Measurements from ENCODE around the gene SLC34A3. TPM values are rescaled to one million over a fixed set of nuclear protein-coding genes. Genes with fewer than 3 reads are reported as not detected.

Gene SLC34A3
- total RNA-seq, 3 donors from 2014 or later, result not detected

GRCh38 chr9:137224830-137225694, 5.6 kb upstream of the SLC34A3 start, which contains the start of gene CYSRT1:
Gene CYSRT1, plus strand, starts transcription at chr9:137225174. Its CDS starts 448 bp downstream, at chr9:137225622.
- Histone ChIP-seq H3K4me1 (ENCODE audit: low read depth) (peaks cover 41% of the 10 kb centered on the region), H3K36me3 (ENCODE audit: low read depth) (no peaks in the 10 kb centered on the region), H3K4me3 (no peak within 1 kb of the TSS), H3K9me3 (no peaks in the 10 kb centered on the region)
- intact Hi-C loops (cut with DNase I, micrococcal nuclease), result no loop called here
- no peak for TF ChIP-seq CTCF (IDR thresholded peaks at IDR 0.05)
- no peak for ATAC-seq
- DNase-seq, result peak in 2 of 3 donors; percentile 38 to 63

- peaks cover 42% of the 10 kb centered on the region for H3K4me1 ChIP-seq (ENCODE audit: low read depth)
- no peaks in the 10 kb centered on the region for H3K36me3 ChIP-seq (ENCODE audit: low read depth)
- DNase-seq (no peak), ATAC-seq (no peak)
- intact Hi-C loops (cut with DNase I, micrococcal nuclease), result no loop called here
- no peak overlapping the region for H3K4me3 ChIP-seq
- H3K9me3 ChIP-seq, result no peaks in the 10 kb centered on the region
- TF ChIP-seq CTCF (IDR thresholded peaks at IDR 0.05), result no peak
These were observed 4.9 kb upstream of the SLC34A3 start for GRCh38 chr9:137225699-137226331.

- no peak overlapping the region for H3K4me3 ChIP-seq
- ATAC-seq (peak; percentile 0), DNase-seq (no peak)
- no peak for TF ChIP-seq CTCF (IDR thresholded peaks at IDR 0.05)
- intact Hi-C loops (cut with DNase I, micrococcal nuclease), result no loop called here
- H3K4me1 ChIP-seq (ENCODE audit: low read depth), result peaks cover 40% of the 10 kb centered on the region
- no peaks in the 10 kb centered on the region for H3K9me3 ChIP-seq
- no peaks in the 10 kb centered on the region for H3K36me3 ChIP-seq (ENCODE audit: low read depth)
These were observed 4.2 kb upstream of the SLC34A3 start for GRCh38 chr9:137226338-137227053.

- H3K9me3 ChIP-seq, result no peaks in the 10 kb centered on the region
- H3K4me3 ChIP-seq, result no peak within 1 kb of the TSS
- TF ChIP-seq CTCF (IDR thresholded peaks at IDR 0.05), result peak; percentile 74
- DNase-seq, result peak; percentile 85 to 91 (median 88)
- intact Hi-C loops (cut with DNase I, micrococcal nuclease), result no loop called here
- peaks cover 38% of the 10 kb centered on the region for H3K4me1 ChIP-seq (ENCODE audit: low read depth)
- no peaks in the 10 kb centered on the region for H3K36me3 ChIP-seq (ENCODE audit: low read depth)
- ATAC-seq, result peak; percentile 57
These were observed 3.4 kb upstream of the SLC34A3 start, which contains the start of gene RNF224 for GRCh38 chr9:137227054-137227852. Gene RNF224, plus strand, starts transcription at chr9:137227502. Its CDS starts 834 bp downstream, at chr9:137228336.
